Vagina (tissue), 2 donors: Measurements from ENCODE around the gene DOCK1.

Experiments used
- POLR2A ChIP-seq, 2 donors: fragments of 450-650 bp; IDR thresholded peaks; one replicate each; pipeline ENCODE4 v1.6.1; 2017; ENCODE audit warnings: antibody characterized with exemption in 2 of 2, mild to moderate bottlenecking in 2 of 2, moderate library complexity in 2 of 2
- TF ChIP-seq, protein P1 (sequence below), 3 experiments: fragments of 450-650 bp in 2 of 3; fragments of 200-600 bp in 1 of 3; sonication (generic) in 1 of 3; IDR thresholded peaks; one replicate each; pipeline ENCODE4 v1.5.1; 2017 to 2019; ENCODE audit warnings: antibody characterized with exemption in 3 of 3, mild to moderate bottlenecking in 2 of 3, moderate library complexity in 2 of 3

DNA sequence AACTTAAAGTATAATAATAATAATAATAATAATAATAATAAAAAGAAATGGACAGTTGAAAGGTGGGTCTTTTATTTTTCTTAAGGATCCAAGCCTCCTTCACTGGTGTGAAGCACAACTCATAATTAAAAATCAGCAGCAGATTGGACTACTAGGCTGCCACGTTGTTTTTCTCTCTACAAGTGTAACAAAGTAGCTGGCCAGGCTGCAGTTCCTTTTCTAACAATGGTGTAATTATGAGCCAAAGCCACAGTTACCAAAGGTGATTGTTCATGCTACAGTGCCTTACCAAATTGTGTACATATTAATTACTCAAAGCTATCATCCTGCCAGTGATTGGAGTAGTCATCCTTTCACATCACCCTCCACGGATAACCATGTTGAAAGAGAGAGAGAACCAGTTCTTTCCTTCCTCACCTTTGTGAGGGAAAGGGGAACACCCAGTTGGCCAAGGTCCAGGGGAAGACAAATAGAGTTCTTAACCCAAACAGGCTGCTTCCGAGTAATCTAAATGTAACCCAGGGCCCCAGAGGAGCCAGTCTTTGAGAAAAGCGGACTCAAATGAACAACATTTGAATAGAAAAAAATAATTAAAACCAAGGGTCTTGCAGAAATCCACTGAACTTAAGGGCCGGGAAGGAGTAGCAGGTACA is 557.5 kb downstream of the DOCK1 start:
- TF ChIP-seq, protein P1, sequence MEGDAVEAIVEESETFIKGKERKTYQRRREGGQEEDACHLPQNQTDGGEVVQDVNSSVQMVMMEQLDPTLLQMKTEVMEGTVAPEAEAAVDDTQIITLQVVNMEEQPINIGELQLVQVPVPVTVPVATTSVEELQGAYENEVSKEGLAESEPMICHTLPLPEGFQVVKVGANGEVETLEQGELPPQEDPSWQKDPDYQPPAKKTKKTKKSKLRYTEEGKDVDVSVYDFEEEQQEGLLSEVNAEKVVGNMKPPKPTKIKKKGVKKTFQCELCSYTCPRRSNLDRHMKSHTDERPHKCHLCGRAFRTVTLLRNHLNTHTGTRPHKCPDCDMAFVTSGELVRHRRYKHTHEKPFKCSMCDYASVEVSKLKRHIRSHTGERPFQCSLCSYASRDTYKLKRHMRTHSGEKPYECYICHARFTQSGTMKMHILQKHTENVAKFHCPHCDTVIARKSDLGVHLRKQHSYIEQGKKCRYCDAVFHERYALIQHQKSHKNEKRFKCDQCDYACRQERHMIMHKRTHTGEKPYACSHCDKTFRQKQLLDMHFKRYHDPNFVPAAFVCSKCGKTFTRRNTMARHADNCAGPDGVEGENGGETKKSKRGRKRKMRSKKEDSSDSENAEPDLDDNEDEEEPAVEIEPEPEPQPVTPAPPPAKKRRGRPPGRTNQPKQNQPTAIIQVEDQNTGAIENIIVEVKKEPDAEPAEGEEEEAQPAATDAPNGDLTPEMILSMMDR (IDR thresholded peaks at IDR 0.05), result no peak
- no peak for TF ChIP-seq POLR2A (IDR thresholded peaks at IDR 0.05)
